Right forelimb (tissue), 1 donor: ENCODE data around the gene GPS1.

ENCODE experiments used
- DNase-seq: peaks from one replicate; pipeline ENCODE4 v3.0.0-alpha.2; 2018

GPS1 gene

GRCh38 chr17:82106688-82107305 is 55.1 kb downstream of the GPS1 start:
- DNase-seq: peak; percentile 55
